GM03348 (cell line): ENCODE measurements around the gene TENT5C.

ENCODE experiments used
- DNase-seq: peaks from one replicate; pipeline ENCODE4 v3.0.0; 2012; ENCODE audit warnings: low spot score

Gene TENT5C

GRCh38 chr1:117592155-117592554 is 13.7 kb upstream of the TENT5C start:
- DNase-seq, result no peak

DNA sequence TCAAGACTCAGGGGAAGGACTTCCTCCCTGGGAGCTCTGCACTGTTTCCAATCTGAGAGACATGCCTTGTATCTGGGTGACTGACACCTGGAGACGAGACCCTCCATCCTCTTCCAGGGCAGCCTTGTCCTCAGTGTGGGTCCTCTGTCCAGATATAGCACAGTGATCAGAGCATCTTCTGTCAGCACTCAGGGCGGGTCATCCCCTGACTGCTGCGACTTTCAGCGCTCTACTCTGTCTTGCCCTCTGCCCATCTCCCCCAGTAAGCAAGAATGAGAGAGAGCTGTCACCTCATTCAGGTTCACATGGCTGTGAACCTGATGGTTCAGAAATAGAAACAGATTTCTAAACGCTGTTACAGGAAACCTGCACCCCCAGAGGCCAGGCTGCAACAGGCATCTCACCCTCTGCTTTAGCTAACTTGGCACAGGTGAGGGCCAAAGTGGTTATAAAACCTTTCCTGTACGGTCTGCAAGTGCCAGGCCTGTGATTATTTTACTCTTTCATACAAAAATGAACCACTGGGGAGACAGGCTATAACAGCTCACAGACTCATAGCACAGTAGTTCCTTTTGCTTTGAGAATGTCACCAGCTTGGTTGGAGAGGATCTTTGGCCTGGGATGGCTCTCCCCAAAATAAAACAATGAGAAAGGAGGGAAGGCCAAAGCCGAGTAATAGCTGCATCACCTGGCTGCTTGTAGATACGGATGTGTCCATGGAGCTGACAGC is 11.4 kb upstream of the TENT5C start:
- no peak for DNase-seq

- no peak for DNase-seq
Observed at GRCh38 chr1:117596023-117596720, 9.7 kb upstream of the TENT5C start.

- DNase-seq, result no peak
Observed at GRCh38 chr1:117598489-117598888, 7.4 kb upstream of the TENT5C start.

GRCh38 chr1:117599286-117600221 is 6.3 kb upstream of the TENT5C start:
- DNase-seq, result no peak

DNA sequence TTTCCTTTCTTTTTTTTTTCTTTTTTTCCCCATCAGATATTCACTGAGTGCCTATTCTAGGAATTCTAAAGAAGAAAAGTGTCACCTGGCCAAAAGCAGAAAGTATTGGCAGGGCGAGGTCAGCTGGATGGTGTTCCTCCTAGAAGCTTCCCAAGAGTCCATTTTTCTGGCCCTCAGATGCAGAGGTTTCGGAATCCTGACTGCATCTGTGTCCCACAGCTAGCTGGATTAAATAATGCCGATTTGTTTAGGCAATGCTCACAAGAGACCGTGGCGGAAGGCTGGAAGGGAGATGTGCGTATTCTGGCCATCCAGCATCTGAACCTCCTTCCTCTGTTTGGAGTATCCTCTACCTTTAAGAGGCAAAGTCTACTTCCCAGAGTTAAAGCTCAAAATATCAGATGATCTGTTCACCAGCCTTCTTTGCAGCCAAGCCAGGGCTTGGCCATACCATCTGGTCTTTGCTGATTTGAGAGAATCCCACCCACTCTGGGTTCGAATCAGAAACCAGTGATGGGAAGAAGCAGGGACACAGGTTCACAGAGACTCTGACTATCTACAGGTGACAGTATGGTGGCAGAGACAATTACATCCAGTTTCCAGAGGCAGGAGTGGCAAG is 5.4 kb upstream of the TENT5C start:
- DNase-seq, result no peak

- peak; percentile 35 for DNase-seq
Observed at GRCh38 chr1:117600966-117601365, 4.9 kb upstream of the TENT5C start.

DNA sequence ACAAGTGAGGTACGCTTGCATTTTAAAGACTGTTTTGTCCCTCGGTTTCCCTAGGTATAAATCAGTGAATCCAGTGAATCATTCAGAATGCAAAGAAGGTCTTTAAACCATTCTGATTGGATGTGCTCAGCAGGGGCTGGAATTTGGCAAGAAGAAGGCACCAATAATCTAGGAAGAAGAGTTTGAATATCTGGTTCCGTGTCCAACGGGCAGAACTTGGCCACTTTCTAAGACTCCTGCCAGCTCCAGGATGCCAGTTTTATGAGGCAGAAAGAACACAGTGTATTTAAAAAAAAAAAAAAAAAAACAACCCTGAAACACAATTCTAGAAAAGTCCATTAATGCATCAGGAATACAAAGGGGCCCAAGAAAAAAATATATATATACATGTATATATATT is 3.0 kb upstream of the TENT5C start:
- no peak for DNase-seq

DNA sequence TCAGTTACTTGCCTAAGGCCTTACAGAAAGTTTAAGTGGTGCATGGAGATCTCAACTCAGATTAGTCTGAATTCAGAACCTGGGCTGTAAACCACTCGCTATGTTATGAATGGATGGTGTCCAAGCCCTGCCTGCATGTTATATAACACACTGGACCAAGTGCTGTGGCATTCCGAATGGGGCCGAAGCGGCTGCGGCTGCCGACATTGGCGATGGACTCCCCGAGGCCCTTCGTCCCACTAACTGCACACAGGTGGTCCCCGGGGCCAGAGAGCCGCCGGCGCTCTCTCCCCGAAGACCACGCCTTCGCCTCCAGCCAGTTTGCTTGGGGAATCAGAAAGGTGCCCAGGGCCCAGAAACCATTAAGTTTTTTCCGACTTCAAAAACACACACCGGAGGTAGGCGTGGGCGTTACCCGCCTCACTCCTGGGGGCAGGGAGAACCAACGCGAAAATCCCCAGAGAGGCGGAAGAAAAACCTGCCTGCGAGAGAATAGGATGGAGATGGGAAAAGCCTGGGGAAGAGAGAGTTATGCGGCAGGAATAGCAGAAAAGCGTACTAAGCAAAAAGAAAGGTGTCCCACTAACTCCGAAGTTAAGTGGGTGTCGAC is 579 bp upstream of the TENT5C start:
- peak; percentile 22 for DNase-seq

DNA sequence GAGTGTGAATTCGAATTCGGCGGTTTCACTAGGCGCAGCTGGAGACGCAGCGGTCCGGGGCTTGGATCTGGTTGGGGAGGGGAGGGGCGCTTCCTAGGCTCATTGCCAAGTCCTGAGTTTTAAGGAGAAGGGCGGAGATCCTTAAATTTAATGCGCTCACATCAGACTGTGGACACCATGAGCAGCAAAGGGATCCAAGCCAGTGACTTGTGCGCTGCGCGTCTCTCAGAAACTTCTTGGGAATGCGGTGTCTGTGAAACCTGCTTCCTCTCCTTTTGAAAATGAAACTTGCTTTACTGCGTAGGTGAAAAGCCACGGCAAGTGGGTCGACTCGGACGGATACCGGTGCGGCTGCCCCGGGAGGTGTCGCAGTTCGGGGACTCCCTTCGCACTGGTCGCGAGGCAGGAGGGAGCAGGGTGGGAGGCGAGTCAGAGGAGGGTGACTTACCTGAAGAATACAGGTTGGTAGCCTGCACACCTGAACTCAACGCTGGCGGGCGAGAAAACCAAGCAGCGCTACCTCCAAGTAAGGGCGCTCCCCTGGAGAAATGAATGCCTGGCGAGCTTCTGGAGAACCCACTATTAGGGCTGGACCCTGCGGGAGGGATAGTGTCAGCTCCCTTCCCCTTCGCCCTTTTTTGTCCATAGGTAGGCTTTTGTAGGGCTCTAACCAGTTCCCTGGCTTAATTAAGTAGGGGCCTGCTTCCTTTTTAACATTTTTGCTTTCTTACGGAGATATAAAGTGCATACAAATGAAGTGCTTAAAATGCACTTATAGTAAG is 992 bp downstream of the TENT5C start:
- peak; percentile 19 for DNase-seq

GRCh38 chr1:117607471-117607870 is 1.6 kb downstream of the TENT5C start:
- DNase-seq, result no peak

DNA sequence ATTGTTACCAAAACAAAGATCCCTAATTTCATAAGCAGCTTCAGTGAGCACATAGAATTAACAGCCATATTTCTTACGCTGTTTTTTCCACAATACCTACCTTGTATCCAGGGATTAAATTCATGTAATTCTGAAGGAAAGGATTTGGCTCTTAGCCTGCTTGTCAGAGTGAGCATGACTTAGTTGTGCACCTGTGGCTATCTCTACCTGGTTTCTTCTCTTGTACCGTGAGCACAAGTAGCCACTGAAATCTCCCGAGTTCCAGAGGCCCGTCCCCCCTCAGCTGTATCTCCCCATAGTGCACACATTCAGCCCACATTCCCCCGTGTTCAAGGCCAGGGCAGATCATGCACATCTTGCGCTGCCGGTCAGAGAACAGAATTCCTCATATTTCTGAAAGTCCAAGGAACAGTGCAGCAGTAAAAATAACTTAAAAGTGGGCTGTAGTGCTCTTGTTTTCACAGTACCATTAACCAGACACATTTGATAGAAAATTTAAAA is 2.3 kb downstream of the TENT5C start:
- no peak for DNase-seq

DNA sequence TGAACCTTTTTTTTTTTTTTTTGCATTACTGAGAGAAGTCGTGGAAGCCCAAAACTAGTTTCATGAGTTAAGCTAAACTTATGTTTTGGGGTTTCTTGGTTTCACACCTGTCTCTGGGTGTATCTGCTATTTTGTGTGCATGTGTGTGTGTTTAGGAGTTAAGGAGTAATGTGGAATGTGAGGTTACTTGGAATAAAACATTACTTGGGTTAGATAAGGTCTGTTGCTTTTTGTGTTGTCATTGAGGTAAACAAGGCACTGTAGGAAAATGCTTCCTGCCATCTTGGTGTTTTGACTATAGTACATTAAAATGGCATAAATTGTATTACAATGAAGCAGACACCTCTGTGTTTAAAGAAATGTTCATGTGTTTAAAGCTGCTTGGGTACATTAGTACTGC is 2.9 kb downstream of the TENT5C start:
- no peak for DNase-seq

DNA sequence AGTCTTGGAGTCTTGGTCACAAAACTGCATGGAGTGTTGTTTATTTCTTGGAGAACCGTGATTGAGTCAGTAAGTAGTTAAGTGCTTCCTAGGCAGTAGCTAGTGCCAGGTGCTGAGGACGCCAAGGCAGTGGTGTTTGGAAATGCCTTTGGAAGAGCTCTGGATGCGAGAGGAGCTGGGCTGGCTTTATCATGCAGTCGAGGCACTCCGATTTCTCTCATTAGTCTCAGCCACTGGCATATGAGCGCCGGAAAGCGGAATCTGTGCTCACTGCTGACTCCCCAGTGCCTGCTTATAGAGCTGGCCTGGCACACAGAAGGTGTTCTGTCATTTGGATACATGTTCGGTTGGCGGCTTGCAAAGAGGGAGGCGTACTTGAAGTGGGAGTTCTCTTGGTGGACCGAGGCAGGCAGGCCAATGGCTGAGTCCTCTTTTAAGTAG is 3.6 kb downstream of the TENT5C start:
- no peak for DNase-seq

DNA sequence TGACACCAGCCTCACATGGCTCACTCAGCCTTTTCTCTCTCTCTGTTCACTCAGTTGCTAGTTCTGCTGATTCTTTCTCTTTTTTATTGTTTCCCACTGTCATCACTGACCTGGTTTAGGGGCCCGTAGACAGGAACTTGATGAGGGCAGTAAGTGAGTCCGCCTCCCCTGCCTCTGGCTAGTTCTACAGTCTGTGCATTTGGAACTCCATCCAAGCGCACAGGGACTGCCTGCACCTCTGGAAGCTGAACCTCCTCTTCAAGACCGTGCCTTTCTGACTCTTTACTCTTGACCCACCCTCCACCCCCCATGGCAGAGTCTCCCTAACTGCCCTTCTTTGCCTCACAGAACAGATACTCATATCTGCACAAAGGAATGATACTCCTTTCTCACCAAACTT is 4.2 kb downstream of the TENT5C start:
- DNase-seq, result no peak

- no peak for DNase-seq
Observed at GRCh38 chr1:117611121-117611601, 5.3 kb downstream of the TENT5C start.

GRCh38 chr1:117611894-117612483 is 6.1 kb downstream of the TENT5C start:
- DNase-seq, result no peak

- peak; percentile 56 for DNase-seq
Observed at GRCh38 chr1:117612517-117613248, 6.8 kb downstream of the TENT5C start.

DNA sequence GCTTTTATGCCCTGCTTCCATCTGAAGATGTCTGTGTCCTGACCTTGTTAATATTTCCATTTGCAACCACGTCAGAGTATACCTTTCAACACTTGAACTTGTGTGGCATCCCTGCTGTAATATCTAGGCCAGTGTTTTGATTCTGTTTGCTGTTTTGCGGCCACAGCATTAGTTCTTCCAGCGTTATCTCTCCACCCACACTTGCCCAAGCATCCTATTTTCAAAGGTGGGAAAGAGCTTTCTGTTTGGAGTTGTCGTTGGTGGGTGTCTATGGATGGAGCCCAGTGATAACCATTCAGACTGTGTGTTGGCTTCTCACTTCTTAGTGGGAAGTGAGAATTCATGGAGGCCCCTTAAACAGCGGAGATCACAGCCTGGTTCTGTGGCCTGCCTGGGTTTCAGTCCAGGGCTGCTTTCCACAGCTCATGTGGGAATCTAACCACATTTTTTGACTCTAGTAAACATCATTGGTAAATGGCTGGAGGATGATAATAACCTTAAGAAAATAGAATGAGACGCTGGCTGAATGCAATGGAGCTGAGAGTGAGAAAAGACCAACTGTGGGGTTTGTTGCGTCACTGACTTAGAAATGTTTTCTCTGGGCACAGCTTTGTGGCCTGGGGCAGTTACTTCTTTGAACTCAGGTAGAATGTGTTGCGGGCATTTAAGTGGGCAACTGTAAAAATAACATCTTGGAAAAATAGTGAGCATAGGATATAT is 7.6 kb downstream of the TENT5C start:
- DNase-seq, result no peak
